K562 (cell line): ENCODE results near the gene P2RX2. TPM values are rescaled to one million over a fixed set of nuclear protein-coding genes. Genes with fewer than 3 reads are reported as not detected.

Experiments
- ATAC-seq: fragments of 200-7000 bp; cut with Tn5 transposase; 3 replicates; pipeline ENCODE4 v1.9.1; 2020; ENCODE audit warnings: moderate library complexity
- BruUV-seq: library from RNA; stranded (reverse); fragments of 400-500 nt; replicated peaks from 2 replicates; lab custom pipeline; 2021; lab: Mats Ljungman, UMichigan
- CTCF ChIA-PET: fragments of 300-600 bp; formaldehyde crosslinking; extraction: SDS; loops from one replicate; lab custom pipeline; 2021; ENCODE audit warnings: low intra/inter-chr PET ratio; lab: Yijun Ruan, JAX
- POLR2A ChIA-PET: fragments of 300-600, 350-650 bp; sonication (Branson Sonifier 250); formaldehyde crosslinking; extraction: SDS; loops from one replicate; lab custom pipeline; 2021; ENCODE audit warnings: antibody characterized with exemption, inconsistent platforms; lab: Yijun Ruan, JAX
- DNase-seq, 4 experiments: peaks; one replicate each; pipeline versions ENCODE4 v3.0.0 to v3.0.0-alpha.2; 2011 to 2018; ENCODE audit warnings: low spot score in 3 of 4, mixed read lengths in 3 of 4; ENCODE audit errors: extremely low read depth in 1 of 4
- FAIRE-seq: peaks from 2 replicates; lab custom pipeline; 2011; peaks lifted over from hg19 to GRCh38; lab: Jason Lieb, UNC
- H2AFZ ChIP-seq: 2 replicates; pipeline ENCODE4 v1.6.0; 2011; ENCODE audit warnings: low read depth, low read length, control low read depth, inconsistent platforms
- H3K27ac ChIP-seq: fragments of 200-600 bp; 3 replicates; pipeline ENCODE4 v1.8.0; 2011; ENCODE audit warnings: low read depth, mild to moderate bottlenecking, control low read depth, inconsistent platforms, low read length, moderate library complexity, mixed read lengths; ENCODE audit errors: extremely low read depth
- H3K27me3 ChIP-seq, 2 experiments: fragments of 300-600 bp in 1 of 2; 2 replicates in 1 of 2; 3 replicates in 1 of 2; pipeline versions ENCODE4 v1.6.0 to v1.8.0; 2011; ENCODE audit warnings: inconsistent platforms in 2 of 2, low read length in 2 of 2, mild to moderate bottlenecking in 1 of 2, mixed read lengths in 1 of 2, moderate library complexity in 1 of 2; ENCODE audit not compliant: control insufficient read depth in 2 of 2, insufficient read depth in 2 of 2
- H3K36me3 ChIP-seq: fragments of 300-600 bp; 3 replicates; pipeline ENCODE4 v1.8.0; 2011; ENCODE audit warnings: mild to moderate bottlenecking, low read length, inconsistent platforms; ENCODE audit not compliant: control insufficient read depth, insufficient read depth
- H3K4me1 ChIP-seq, 2 experiments: fragments of 200-600 bp in 1 of 2; replicated peaks in 1 of 2; 2 replicates in 1 of 2; 3 replicates in 1 of 2; pipeline versions ENCODE4 v1.5.1 to v1.8.0; 2011; ENCODE audit warnings: inconsistent platforms in 2 of 2, low read length in 2 of 2, mild to moderate bottlenecking in 1 of 2, mixed read lengths in 1 of 2, moderate library complexity in 1 of 2; ENCODE audit not compliant: control insufficient read depth in 2 of 2, insufficient read depth in 2 of 2
- H3K4me2 ChIP-seq: 2 replicates; pipeline ENCODE4 v1.6.1; 2011; ENCODE audit warnings: low read length, control low read depth, inconsistent platforms, mixed read lengths; ENCODE audit not compliant: insufficient read depth
- H3K4me3 ChIP-seq: fragments of 200-600 bp; sonication (generic), shearing (Covaris generic); 2 replicates; pipeline ENCODE4 v1.5.1; 2016; ENCODE audit warnings: control low read depth, inconsistent platforms
- H3K79me2 ChIP-seq: fragments of 200-600 bp; 3 replicates; pipeline ENCODE4 v1.8.0; 2011; ENCODE audit warnings: low read length, inconsistent platforms; ENCODE audit not compliant: control insufficient read depth, insufficient read depth
- H3K9ac ChIP-seq, 2 experiments: 2 replicates each; pipeline versions ENCODE4 v1.6.0 to v1.6.1; 2011; ENCODE audit warnings: low read depth in 2 of 2, low read length in 2 of 2, control low read depth in 1 of 2, inconsistent platforms in 1 of 2, mild to moderate bottlenecking in 1 of 2, mixed read lengths in 1 of 2; ENCODE audit not compliant: insufficient read depth in 1 of 2
- H3K9me1 ChIP-seq: one replicate; pipeline ENCODE4 v1.6.0; 2011; ENCODE audit warnings: inconsistent platforms, mild to moderate bottlenecking, low read length, moderate library complexity; ENCODE audit not compliant: control insufficient read depth, insufficient read depth
- H3K9me3 ChIP-seq: replicated peaks from 2 replicates; pipeline ENCODE4 v1.5.1; 2011; ENCODE audit warnings: low read depth, low read length, inconsistent platforms; ENCODE audit not compliant: control insufficient read depth, insufficient read depth
- H4K20me1 ChIP-seq: replicated peaks from 2 replicates; pipeline ENCODE4 v1.6.1; 2011; ENCODE audit warnings: low read length, inconsistent platforms, mixed read lengths; ENCODE audit not compliant: control insufficient read depth, insufficient read depth
- ATF7 ChIP-seq: fragments of 450-650 bp; IDR thresholded peaks from 2 replicates; pipeline ENCODE4 v1.7.1; 2014; ENCODE audit warnings: mild to moderate bottlenecking, moderate library complexity
- DACH1 ChIP-seq: fragments of 450-650 bp; IDR thresholded peaks from 2 replicates; pipeline ENCODE4 v1.6.1; 2018; ENCODE audit not compliant: partially characterized antibody
- ELF1 ChIP-seq: fragments of 200-800 bp; sonication (Bioruptor generic); IDR thresholded peaks from 2 replicates; pipeline ENCODE4 v1.6.1; 2016; ENCODE audit warnings: missing genetic modification characterization, missing compliant biosample characterization
- FOS ChIP-seq: IDR thresholded peaks from 3 replicates; pipeline ENCODE4 v1.6.1; 2011; ENCODE audit not compliant: insufficient read length; ENCODE audit errors: extremely low read depth
- GTF2E2 ChIP-seq: fragments of 200-800 bp; sonication (Bioruptor generic); IDR thresholded peaks from 2 replicates; pipeline ENCODE4 v1.6.1; 2016; ENCODE audit warnings: missing genetic modification characterization, missing compliant biosample characterization
- ZNF347 ChIP-seq: fragments of 450-650 bp; formaldehyde crosslinking; IDR thresholded peaks from 2 replicates; pipeline ENCODE4 v1.4.0; 2020; ENCODE audit warnings: low read depth, mild to moderate bottlenecking, moderate library complexity
- ZNF75A ChIP-seq: fragments of 450-650 bp; formaldehyde crosslinking; IDR thresholded peaks from 2 replicates; pipeline ENCODE4 v1.4.0; 2020; ENCODE audit warnings: mild to moderate bottlenecking
- WGBS: fragments of 100-300 bp; shearing (Covaris generic); methylation state at CpG from one replicate; pipeline ENCODE4 v1.1.6; 2016; ENCODE audit warnings: low coverage, mixed read lengths; ENCODE audit not compliant: insufficient coverage; ENCODE audit errors: missing lambda C conversion rate; 5-methylcytosine and 5-hydroxymethylcytosine counted together
- in situ Hi-C: fragments of 300-500 bp; cut with MboI; formaldehyde crosslinking; loops from 4 replicates; pipeline ENCODE4 v1.15.0; 2018; ENCODE audit warnings: inconsistent platforms, mixed read lengths
- intact Hi-C: fragments of 100-400 bp; cut with micrococcal nuclease; formaldehyde crosslinking; loops from 2 replicates; pipeline ENCODE4 v1.14.2; 2022
- polyA plus RNA-seq, 8 experiments: library from polyadenylated mRNA; depleted of rRNA in 4 of 8; stranded (reverse) in 5 of 8; unstranded in 3 of 8; fragments of >200 nt; fragmentation: Nextera tagmentation in 2 of 8; fragmentation: Illumina TruSeq in 1 of 8; extraction: Ambion mirVana in 2 of 8; extraction: Trizol in 1 of 8; gene quantifications; 2 replicates each; pipeline versions ENCODE4 v1.2.1 to v1.2.3, GENCODE V29; 2011 to 2014; ENCODE audit warnings: inconsistent platforms in 1 of 8, missing spikeins in 1 of 8
- total RNA-seq, 7 experiments: library from RNA; depleted of rRNA in 6 of 7; stranded (reverse); fragments of >200 nt in 6 of 7; fragmentation: Illumina TruSeq in 2 of 7; extraction: Trizol in 2 of 7; gene quantifications; 2 replicates each; pipeline versions ENCODE4 v1.2.1 to v1.2.3, GENCODE V29; 2011 to 2021; ENCODE audit warnings: low replicate concordance in 1 of 7
- TF ChIP-seq, protein P1 (sequence below): fragments of 250-450 bp; sonication (Bioruptor Pico); IDR thresholded peaks from 2 replicates; pipeline ENCODE4 v1.9.0; 2021; ENCODE audit warnings: mild to moderate bottlenecking, inconsistent platforms

P2RX2 gene
- total and polyA plus RNA-seq, 9 of the 15 experiments (the other 6 are each of a cell fraction or from before 2014, with no cell fraction given), result not detected

DNA sequence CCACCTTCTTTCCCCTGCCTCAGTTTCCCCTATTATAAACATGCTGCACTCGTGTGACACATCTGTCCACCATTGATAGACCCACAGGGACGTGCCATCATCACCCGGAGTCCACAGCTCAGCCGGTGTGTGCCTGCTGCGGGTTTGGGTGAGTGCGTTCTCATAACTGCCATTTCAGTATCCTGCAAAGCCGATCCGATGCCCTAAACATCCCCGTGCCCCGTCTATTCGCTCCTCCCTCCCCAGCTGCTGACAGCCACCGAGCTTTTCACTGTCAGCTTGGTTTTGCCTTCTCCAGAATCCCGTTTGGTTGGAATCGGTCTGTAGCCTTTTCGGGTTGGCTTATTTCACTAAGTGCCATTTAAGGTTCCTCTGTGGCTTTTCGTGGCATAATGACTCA, 12.1 kb upstream of the P2RX2 start:
- Histone ChIP-seq H3K27me3 (peaks cover 51 to 91% of the 10 kb centered on the region in 2 experiments), H3K27ac (no peak overlapping the region), H3K9ac (no peak overlapping the region), H3K9me1 (no peaks in the 10 kb centered on the region), H3K9me3 (no peaks in the 10 kb centered on the region), H3K79me2 (no peaks in the 10 kb centered on the region), H2AFZ (no peak overlapping the region), H4K20me1 (no peaks in the 10 kb centered on the region; the same call in 1 of the 2 replicates), H3K36me3 (no peaks in the 10 kb centered on the region), H3K4me3 (no peak overlapping the region), H3K4me1 (peaks cover 0 to 56% of the 10 kb centered on the region in 2 experiments; a peak in 3 of 5 replicates), H3K4me2 (no peak overlapping the region)
- ChIA-PET CTCF (no interaction called here), POLR2A (no interaction called here)
- intact Hi-C loops, result no loop called here
- DNase-seq (no peak), ATAC-seq (no peak), FAIRE-seq (no peak)
- BruUV-seq, result no TSS peak
- no peak for TF ChIP-seq GTF2E2
- TF ChIP-seq DACH1, result no peak
- WGBS, result 13% methylated on average over 16 of the region's 16 CpGs
- in situ Hi-C loops, result no loop called here

DNA sequence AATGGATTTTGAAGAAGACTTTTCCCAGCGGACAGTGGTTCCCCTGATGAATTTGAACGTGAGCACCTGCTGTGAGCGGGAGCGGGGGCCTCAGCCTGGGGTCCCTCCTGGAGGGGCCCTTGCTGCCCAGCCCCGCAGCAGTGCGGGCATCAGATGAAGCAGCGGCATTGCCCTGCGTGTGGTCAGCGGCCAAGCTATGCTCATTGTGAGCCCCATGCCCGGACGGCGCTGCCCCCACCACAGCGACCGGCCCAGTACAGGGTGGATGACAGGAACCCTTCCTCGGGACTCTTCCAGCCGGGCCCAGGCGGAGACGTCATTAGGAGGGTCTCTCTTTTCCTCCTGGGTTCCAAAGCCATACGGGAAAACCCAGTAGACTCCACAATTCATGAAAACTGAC, 11.6 kb upstream of the P2RX2 start:
- no peak overlapping the region for H3K9ac ChIP-seq
- H3K79me2 ChIP-seq, result no peaks in the 10 kb centered on the region
- DNase-seq (no peak), FAIRE-seq (no peak), ATAC-seq (no peak)
- ChIA-PET CTCF (no interaction called here), POLR2A (no interaction called here)
- no peak overlapping the region for H3K27ac ChIP-seq
- WGBS, result 53% methylated on average over 15 of the region's 19 CpGs
- no peaks in the 10 kb centered on the region for H3K36me3 ChIP-seq
- peaks cover 0 to 52% of the 10 kb centered on the region in 2 experiments; a peak in 3 of 5 replicates for H3K4me1 ChIP-seq
- BruUV-seq, result no TSS peak
- intact Hi-C loops, result no loop called here
- no peaks in the 10 kb centered on the region for H3K9me3 ChIP-seq
- H3K9me1 ChIP-seq, result no peaks in the 10 kb centered on the region
- TF ChIP-seq, protein P1, sequence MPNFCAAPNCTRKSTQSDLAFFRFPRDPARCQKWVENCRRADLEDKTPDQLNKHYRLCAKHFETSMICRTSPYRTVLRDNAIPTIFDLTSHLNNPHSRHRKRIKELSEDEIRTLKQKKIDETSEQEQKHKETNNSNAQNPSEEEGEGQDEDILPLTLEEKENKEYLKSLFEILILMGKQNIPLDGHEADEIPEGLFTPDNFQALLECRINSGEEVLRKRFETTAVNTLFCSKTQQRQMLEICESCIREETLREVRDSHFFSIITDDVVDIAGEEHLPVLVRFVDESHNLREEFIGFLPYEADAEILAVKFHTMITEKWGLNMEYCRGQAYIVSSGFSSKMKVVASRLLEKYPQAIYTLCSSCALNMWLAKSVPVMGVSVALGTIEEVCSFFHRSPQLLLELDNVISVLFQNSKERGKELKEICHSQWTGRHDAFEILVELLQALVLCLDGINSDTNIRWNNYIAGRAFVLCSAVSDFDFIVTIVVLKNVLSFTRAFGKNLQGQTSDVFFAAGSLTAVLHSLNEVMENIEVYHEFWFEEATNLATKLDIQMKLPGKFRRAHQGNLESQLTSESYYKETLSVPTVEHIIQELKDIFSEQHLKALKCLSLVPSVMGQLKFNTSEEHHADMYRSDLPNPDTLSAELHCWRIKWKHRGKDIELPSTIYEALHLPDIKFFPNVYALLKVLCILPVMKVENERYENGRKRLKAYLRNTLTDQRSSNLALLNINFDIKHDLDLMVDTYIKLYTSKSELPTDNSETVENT (CRISPR knock-in tag), result 0 out of 2 replicates have a peak, but pooled peaks have one; percentile 34
- TF ChIP-seq ATF7 (no peak), ELF1 (tag) (no peak), FOS (no peak), ZNF75A (CRISPR knock-in tag) (no peak), ZNF347 (CRISPR knock-in tag) (no peak)
- H4K20me1 ChIP-seq, result no peaks in the 10 kb centered on the region; the same call in 1 of the 2 replicates
- peaks cover 55 to 91% of the 10 kb centered on the region in 2 experiments for H3K27me3 ChIP-seq
- H2AFZ ChIP-seq, result no peak overlapping the region
- H3K4me2 ChIP-seq, result no peak overlapping the region
- H3K4me3 ChIP-seq, result no peak overlapping the region
- in situ Hi-C loops, result no loop called here
